Cardiac fibroblast (primary cell): Measurements from ENCODE around the gene GNAL.

Experiments
- DNase-seq, 2 donors: peaks; one replicate each; pipeline versions ENCODE4 v3.0.0 to v3.0.0-alpha.2; 2010; ENCODE audit warnings: low read depth in 2 of 2
- H3K4me3 ChIP-seq, 2 donors: replicated peaks in 1 of 2; 1 replicate in 1 of 2; 2 replicates in 1 of 2; pipeline ENCODE4 v1.5.1; 2011; ENCODE audit warnings: low read depth in 2 of 2, low read length in 2 of 2, mild to moderate bottlenecking in 2 of 2, moderate library complexity in 1 of 2
- TF ChIP-seq, protein P1 (sequence below): IDR thresholded peaks from one replicate; pipeline ENCODE4 v1.5.1; 2011; ENCODE audit warnings: low read depth, mild to moderate bottlenecking, low read length, inconsistent platforms

Gene GNAL

DNA sequence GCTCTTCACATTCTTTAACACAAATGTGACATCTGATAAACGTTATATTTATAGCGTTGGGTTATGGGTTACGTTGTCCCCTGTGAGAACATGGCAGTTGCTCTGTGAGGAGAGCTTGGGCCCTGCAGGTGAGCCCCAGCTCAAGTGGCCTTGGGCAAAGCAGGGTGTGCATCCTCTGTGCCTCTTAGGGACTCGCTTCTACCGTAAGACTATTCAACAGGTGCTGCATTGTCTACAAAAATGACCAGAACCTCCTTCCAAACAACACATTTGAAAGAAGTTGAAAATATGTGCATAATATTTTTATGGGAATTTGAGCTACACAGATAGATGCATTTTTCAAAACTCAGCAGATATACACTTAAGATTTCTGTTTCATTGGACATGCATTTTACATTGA lies 145.7 kb downstream of the GNAL start:
- TF ChIP-seq, protein P1, sequence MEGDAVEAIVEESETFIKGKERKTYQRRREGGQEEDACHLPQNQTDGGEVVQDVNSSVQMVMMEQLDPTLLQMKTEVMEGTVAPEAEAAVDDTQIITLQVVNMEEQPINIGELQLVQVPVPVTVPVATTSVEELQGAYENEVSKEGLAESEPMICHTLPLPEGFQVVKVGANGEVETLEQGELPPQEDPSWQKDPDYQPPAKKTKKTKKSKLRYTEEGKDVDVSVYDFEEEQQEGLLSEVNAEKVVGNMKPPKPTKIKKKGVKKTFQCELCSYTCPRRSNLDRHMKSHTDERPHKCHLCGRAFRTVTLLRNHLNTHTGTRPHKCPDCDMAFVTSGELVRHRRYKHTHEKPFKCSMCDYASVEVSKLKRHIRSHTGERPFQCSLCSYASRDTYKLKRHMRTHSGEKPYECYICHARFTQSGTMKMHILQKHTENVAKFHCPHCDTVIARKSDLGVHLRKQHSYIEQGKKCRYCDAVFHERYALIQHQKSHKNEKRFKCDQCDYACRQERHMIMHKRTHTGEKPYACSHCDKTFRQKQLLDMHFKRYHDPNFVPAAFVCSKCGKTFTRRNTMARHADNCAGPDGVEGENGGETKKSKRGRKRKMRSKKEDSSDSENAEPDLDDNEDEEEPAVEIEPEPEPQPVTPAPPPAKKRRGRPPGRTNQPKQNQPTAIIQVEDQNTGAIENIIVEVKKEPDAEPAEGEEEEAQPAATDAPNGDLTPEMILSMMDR = no peak
- no peak for DNase-seq

DNA sequence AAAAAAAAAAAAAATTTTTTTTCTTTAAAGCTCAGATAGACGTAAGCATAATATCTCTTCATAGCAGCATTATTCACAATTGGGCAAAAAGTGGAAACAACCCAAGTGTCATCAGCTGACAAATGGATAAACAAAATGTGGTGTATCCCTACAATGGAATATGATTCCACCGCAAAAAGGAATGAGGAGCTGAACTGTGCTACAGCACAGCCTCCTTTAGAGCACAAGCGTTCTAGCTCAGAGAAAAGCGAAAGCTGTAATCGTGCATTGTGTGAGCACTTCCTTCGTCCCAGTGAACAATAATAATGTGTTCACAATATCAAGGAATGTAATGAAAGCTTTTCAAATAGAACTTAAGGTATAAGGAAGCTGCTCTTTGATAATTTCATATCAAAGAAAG lies 150.5 kb downstream of the GNAL start:
- DNase-seq = no peak
- H3K4me3 ChIP-seq = no peak overlapping the region
- TF ChIP-seq, protein P1 = no peak

More for the DNA sequence above, 145.7 kb downstream of the GNAL start:
- H3K4me3 ChIP-seq = no peak overlapping the region

DNA sequence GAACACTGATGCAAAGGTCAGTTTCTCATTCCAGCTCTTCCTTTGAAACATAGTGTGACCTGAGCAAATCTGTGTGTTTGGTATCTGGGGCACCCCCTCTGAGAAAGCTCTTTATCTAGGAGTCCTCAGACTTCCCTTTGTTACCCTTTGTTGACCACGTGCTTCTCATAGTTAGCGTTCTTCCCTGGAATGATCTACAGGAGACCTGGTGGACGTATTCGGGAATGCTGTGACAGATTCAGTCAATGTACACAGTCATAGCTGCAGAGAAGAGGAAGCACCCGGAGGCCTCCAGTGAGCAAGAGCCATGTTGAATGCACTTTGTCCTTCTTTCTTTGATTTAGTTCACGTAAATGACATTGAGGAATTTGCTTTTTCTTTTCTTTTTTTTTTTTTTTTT lies 151.4 kb downstream of the GNAL start:
- H3K4me3 ChIP-seq = no peak overlapping the region
- DNase-seq = no peak
- TF ChIP-seq, protein P1 = no peak

DNA sequence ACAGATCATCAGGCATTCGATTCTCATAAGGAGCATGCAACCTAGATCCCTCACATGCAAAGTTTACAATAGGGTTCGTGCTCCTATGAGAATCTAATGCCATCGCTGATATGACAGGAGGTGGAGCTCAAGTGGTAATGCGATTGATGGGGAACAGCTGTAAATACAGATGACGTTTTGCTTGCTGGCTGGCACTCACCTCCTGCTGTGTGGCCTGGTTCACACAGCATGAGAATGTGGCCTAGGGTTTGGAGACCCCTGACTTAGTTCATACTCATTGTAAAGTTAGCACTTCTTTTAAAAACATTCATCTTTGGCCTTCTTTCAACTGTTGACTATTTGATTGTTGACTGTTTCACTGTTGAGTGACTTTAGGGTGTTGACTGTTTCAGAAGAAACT lies 153.5 kb downstream of the GNAL start:
- H3K4me3 ChIP-seq = no peak overlapping the region
- DNase-seq = no peak
- TF ChIP-seq, protein P1 = no peak

DNA sequence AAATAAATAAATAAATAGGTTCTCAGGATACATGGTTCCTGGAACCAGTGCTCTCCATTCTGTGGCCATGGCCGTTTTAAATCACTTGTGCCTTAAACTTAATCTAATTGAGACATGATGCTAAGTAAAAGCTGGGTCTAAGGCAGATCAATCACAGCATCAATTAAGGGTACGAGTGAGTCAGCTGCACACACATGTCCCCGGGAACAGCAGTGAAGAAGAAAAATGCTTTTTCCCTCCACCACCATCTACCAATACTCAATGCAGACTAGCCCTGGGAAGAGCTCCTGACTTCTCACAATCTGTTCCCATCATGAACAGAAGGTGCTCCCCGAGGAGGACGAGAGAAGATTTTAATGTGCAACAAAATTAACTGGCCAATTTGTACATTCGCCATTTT lies 155.4 kb downstream of the GNAL start:
- no peak for DNase-seq
- TF ChIP-seq, protein P1 = no peak
- no peak overlapping the region for H3K4me3 ChIP-seq

DNA sequence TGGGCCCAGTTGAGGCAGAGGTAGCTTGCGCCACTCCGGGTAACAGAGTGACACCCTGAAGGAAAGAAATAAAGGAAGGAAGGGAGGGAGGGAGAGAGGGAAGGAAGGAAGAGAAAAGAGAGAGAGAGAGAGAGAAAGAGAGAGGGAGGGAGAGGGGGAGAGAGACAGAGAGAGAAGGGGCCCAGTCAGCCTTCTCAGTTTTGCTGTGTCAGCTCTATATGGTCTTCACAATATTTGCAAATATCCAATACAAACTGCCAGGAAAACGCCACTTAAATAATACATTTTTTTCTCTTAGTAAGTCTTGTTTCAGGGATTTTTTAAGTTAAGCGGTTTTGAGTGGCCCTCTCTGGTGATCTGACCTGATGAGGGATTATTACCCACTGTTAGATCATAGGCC lies 156.6 kb downstream of the GNAL start:
- DNase-seq = no peak
- no peak overlapping the region for H3K4me3 ChIP-seq
- TF ChIP-seq, protein P1 = no peak

DNA sequence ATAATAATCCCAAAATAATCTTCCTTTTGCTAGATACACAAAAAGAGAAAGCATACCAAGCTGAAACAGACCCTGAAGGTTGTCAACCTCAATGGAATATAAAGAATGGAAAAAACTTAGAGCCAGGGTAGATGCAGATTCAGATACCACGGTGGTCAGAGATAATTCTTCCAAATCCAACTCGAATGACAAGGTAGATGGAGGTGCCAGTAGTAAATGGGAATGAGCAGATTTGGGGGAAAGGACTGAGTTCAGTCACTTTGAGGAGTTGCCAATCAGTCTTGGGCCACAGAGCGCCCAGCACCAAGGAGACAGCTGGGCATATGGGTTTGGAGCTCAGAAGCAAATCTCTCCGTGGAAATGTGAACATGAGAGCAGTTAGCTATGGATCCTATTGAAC lies 158.7 kb downstream of the GNAL start:
- H3K4me3 ChIP-seq = no peak overlapping the region
- no peak for DNase-seq
- TF ChIP-seq, protein P1 = no peak
